ENCODE results near the gene NELFB.

- TF ChIP-seq CTCF (IDR thresholded peaks at IDR 0.05) (peak; percentile 36 to 45 (median 38)), POLR2A (IDR thresholded peaks at IDR 0.05) (no peak)
Observed at GRCh38 chr9:137302449-137303150, 47.5 kb downstream of the NELFB start.

All from testis (tissue), 2 donors.